Peyer's patch (tissue), 4 donors: ENCODE measurements around the gene NHSL2. TPM values are rescaled to one million over a fixed set of nuclear protein-coding genes. Genes with fewer than 3 reads are reported as not detected.

Experiments used
- DNase-seq, 3 donors: peaks; one replicate each; pipeline ENCODE4 v3.0.0-alpha.2; 2017 to 2019
- H3K27ac ChIP-seq, 4 donors: fragments of 200-600 bp; sonication (generic); one replicate each; pipeline ENCODE4 v1.5.1; 2016 to 2019
- H3K27me3 ChIP-seq, 2 donors: fragments of 200-600 bp; sonication (generic); one replicate each; pipeline ENCODE4 v1.5.1; 2019
- H3K36me3 ChIP-seq, 3 donors: fragments of 200-600 bp; sonication (generic); one replicate each; pipeline ENCODE4 v1.5.1; 2016 to 2019
- H3K4me1 ChIP-seq, 4 donors: fragments of 200-600 bp; sonication (generic); one replicate each; pipeline ENCODE4 v1.5.1; 2016 to 2019
- H3K4me3 ChIP-seq, 4 donors: fragments of 200-600 bp; sonication (generic); 1 replicate in 3 of 4; 2 replicates in 1 of 4; pipeline ENCODE4 v1.5.1; 2016 to 2019; ENCODE audit warnings: mild to moderate bottlenecking in 1 of 4
- H3K9me3 ChIP-seq, 4 donors: fragments of 200-600 bp; sonication (generic); one replicate each; pipeline ENCODE4 v1.5.1; 2016 to 2019; ENCODE audit warnings: mild to moderate bottlenecking in 1 of 4
- CTCF ChIP-seq, 6 experiments: fragments of 450-650 bp in 4 of 6; fragments of 200-600 bp in 2 of 6; sonication (generic) in 1 of 6; IDR thresholded peaks; one replicate each; pipeline ENCODE4 v1.5.1; 2017 to 2019; ENCODE audit warnings: antibody characterized with exemption in 6 of 6, mild to moderate bottlenecking in 3 of 6, moderate library complexity in 1 of 6
- POLR2A ChIP-seq, 2 donors: fragments of 450-650 bp; IDR thresholded peaks; one replicate each; pipeline ENCODE4 v1.5.1; 2017; ENCODE audit warnings: antibody characterized with exemption in 2 of 2, mild to moderate bottlenecking in 2 of 2, moderate library complexity in 2 of 2
- total RNA-seq, 4 donors: library from RNA; depleted of rRNA; stranded (reverse); fragments of >200 nt; gene quantifications; one replicate each; pipeline ENCODE4 v1.1.0, GENCODE V29; 2016

NHSL2 gene
- total RNA-seq, 4 donors from 2014 or later = 0.53 to 2.9 (median 2.2) TPM

DNA sequence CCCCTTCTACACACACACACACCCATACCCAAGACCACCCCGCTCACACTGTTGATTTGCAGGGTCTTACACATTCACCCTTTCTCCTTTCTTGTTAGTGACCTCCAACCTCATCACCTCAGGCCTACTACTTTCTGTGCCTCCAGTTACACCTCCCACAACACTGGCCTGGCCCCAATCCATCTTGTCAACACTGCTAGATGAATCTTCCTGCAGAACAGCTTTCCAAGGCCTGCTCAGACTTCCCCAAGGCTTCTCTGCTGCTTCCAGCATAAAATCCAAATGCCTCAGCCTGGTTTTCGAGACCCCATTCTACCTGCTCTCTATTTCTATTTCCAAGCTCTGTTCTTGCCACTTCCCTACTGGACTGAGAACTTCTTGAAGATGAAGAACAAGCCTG, 79.9 kb downstream of the NHSL2 start:
- Histone ChIP-seq H3K27me3 (no peaks in the 10 kb centered on the region), H3K9me3 (no peaks in the 10 kb centered on the region), H3K27ac (no peak overlapping the region), H3K36me3 (no peaks in the 10 kb centered on the region), H3K4me3 (no peak overlapping the region), H3K4me1 (no peaks in the 10 kb centered on the region)
- DNase-seq = no peak
- no peak for TF ChIP-seq CTCF (IDR thresholded peaks at IDR 0.05)
- no peak for TF ChIP-seq POLR2A (IDR thresholded peaks at IDR 0.05)

GRCh38 chrX:71991164-71991563, 80.5 kb downstream of the NHSL2 start:
- H3K27ac ChIP-seq = no peak overlapping the region
- H3K4me3 ChIP-seq = no peak overlapping the region
- DNase-seq = no peak
- H3K9me3 ChIP-seq = no peaks in the 10 kb centered on the region
- no peak for TF ChIP-seq CTCF (IDR thresholded peaks at IDR 0.05)
- no peak for TF ChIP-seq POLR2A (IDR thresholded peaks at IDR 0.05)
- H3K4me1 ChIP-seq = no peaks in the 10 kb centered on the region
- no peaks in the 10 kb centered on the region for H3K36me3 ChIP-seq
- H3K27me3 ChIP-seq = no peaks in the 10 kb centered on the region

DNA sequence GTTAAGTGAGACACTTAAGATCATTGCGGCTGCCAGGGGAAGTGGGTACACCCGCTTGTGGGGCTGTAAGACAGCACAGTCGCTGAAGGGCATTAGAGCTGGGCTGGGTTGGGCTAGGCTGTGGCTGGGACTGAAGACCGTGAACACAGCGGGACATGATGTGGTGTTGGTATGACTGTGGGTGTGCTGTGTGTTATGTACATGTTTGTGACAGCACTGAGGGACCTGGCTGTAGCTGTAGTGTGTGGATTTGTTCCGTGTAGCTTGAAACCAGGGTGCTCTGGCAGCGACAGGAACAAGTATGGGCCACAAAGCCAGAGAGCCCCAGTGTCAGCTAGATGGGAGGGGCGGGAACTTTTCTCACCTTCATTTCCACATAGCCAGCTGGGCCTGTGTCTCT, 82.1 kb downstream of the NHSL2 start:
- Histone ChIP-seq H3K27me3 (no peaks in the 10 kb centered on the region), H3K36me3 (no peaks in the 10 kb centered on the region), H3K27ac (no peak overlapping the region), H3K4me3 (no peak overlapping the region), H3K9me3 (no peaks in the 10 kb centered on the region), H3K4me1 (no peaks in the 10 kb centered on the region)
- no peak for DNase-seq
- no peak for TF ChIP-seq CTCF (IDR thresholded peaks at IDR 0.05)
- TF ChIP-seq POLR2A (IDR thresholded peaks at IDR 0.05) = no peak

- no peak for TF ChIP-seq CTCF (IDR thresholded peaks at IDR 0.05)
- TF ChIP-seq POLR2A (IDR thresholded peaks at IDR 0.05) = no peak
- no peak for DNase-seq
- no peaks in the 10 kb centered on the region for H3K27me3 ChIP-seq
- H3K4me3 ChIP-seq = no peak overlapping the region
- H3K36me3 ChIP-seq = no peaks in the 10 kb centered on the region
- no peaks in the 10 kb centered on the region for H3K4me1 ChIP-seq
- H3K27ac ChIP-seq = no peak overlapping the region
- no peaks in the 10 kb centered on the region for H3K9me3 ChIP-seq
Observed at GRCh38 chrX:71993371-71993770, 82.7 kb downstream of the NHSL2 start.

DNA sequence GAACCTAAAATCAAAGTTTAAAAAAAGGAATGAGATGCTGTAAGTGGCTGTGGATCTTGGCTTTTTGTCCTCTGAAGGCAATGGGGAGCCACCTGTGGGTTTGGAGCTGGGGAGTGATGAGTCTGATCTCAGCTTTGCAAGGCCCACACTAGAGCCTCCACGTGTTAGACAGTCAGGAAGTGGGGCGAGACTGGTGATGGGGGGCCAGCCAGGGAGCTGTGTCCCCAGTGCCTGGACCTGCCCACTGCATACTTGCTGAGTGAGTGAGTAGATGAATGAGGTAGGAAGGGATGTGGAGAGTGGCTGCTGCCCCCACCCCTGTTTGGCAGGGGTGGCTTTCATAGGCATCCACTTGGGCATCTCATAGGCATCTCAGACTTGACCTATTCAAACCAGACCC, 84.0 kb downstream of the NHSL2 start:
- Histone ChIP-seq H3K27ac (no peak overlapping the region), H3K9me3 (no peaks in the 10 kb centered on the region), H3K36me3 (no peaks in the 10 kb centered on the region), H3K4me1 (no peaks in the 10 kb centered on the region), H3K4me3 (no peak overlapping the region), H3K27me3 (no peaks in the 10 kb centered on the region)
- no peak for TF ChIP-seq CTCF (IDR thresholded peaks at IDR 0.05)
- DNase-seq = no peak

GRCh38 chrX:71995122-71995521, 84.5 kb downstream of the NHSL2 start:
- Histone ChIP-seq H3K4me3 (no peak overlapping the region), H3K9me3 (no peaks in the 10 kb centered on the region)

More at GRCh38 chrX:71995122-71995521, 84.5 kb downstream of the NHSL2 start:
- Histone ChIP-seq H3K4me1 (no peaks in the 10 kb centered on the region), H3K36me3 (no peaks in the 10 kb centered on the region), H3K27ac (no peak overlapping the region), H3K27me3 (no peaks in the 10 kb centered on the region)
- TF ChIP-seq CTCF (IDR thresholded peaks at IDR 0.05) = no peak
- TF ChIP-seq POLR2A (IDR thresholded peaks at IDR 0.05) = no peak
- no peak for DNase-seq
